K562 (cell line): ENCODE results near the gene IPCEF1. TPM values are rescaled to one million over a fixed set of nuclear protein-coding genes. Genes with fewer than 3 reads are reported as not detected.

Source experiments
- ATAC-seq: fragments of 200-7000 bp; cut with Tn5 transposase; 3 replicates; pipeline ENCODE4 v1.9.1; 2020; ENCODE audit warnings: moderate library complexity
- BruUV-seq: library from RNA; stranded (reverse); fragments of 400-500 nt; replicated peaks from 2 replicates; lab custom pipeline; 2021; lab: Mats Ljungman, UMichigan
- CTCF ChIA-PET: fragments of 300-600 bp; formaldehyde crosslinking; extraction: SDS; loops from one replicate; lab custom pipeline; 2021; ENCODE audit warnings: low intra/inter-chr PET ratio; lab: Yijun Ruan, JAX
- POLR2A ChIA-PET: fragments of 300-600, 350-650 bp; sonication (Branson Sonifier 250); formaldehyde crosslinking; extraction: SDS; loops from one replicate; lab custom pipeline; 2021; ENCODE audit warnings: antibody characterized with exemption, inconsistent platforms; lab: Yijun Ruan, JAX
- DNase-seq, 4 experiments: peaks; one replicate each; pipeline versions ENCODE4 v3.0.0 to v3.0.0-alpha.2; 2011 to 2018; ENCODE audit warnings: low spot score in 3 of 4, mixed read lengths in 3 of 4; ENCODE audit errors: extremely low read depth in 1 of 4
- FAIRE-seq: peaks from 2 replicates; lab custom pipeline; 2011; peaks lifted over from hg19 to GRCh38; lab: Jason Lieb, UNC
- H2AFZ ChIP-seq: 2 replicates; pipeline ENCODE4 v1.6.0; 2011; ENCODE audit warnings: low read depth, low read length, control low read depth, inconsistent platforms
- H3K27ac ChIP-seq: fragments of 200-600 bp; 3 replicates; pipeline ENCODE4 v1.8.0; 2011; ENCODE audit warnings: low read depth, mild to moderate bottlenecking, control low read depth, inconsistent platforms, low read length, moderate library complexity, mixed read lengths; ENCODE audit errors: extremely low read depth
- H3K27me3 ChIP-seq, 2 experiments: fragments of 300-600 bp in 1 of 2; 2 replicates in 1 of 2; 3 replicates in 1 of 2; pipeline versions ENCODE4 v1.6.0 to v1.8.0; 2011; ENCODE audit warnings: inconsistent platforms in 2 of 2, low read length in 2 of 2, mild to moderate bottlenecking in 1 of 2, mixed read lengths in 1 of 2, moderate library complexity in 1 of 2; ENCODE audit not compliant: control insufficient read depth in 2 of 2, insufficient read depth in 2 of 2
- H3K36me3 ChIP-seq: fragments of 300-600 bp; 3 replicates; pipeline ENCODE4 v1.8.0; 2011; ENCODE audit warnings: mild to moderate bottlenecking, low read length, inconsistent platforms; ENCODE audit not compliant: control insufficient read depth, insufficient read depth
- H3K4me1 ChIP-seq, 2 experiments: fragments of 200-600 bp in 1 of 2; replicated peaks in 1 of 2; 2 replicates in 1 of 2; 3 replicates in 1 of 2; pipeline versions ENCODE4 v1.5.1 to v1.8.0; 2011; ENCODE audit warnings: inconsistent platforms in 2 of 2, low read length in 2 of 2, mild to moderate bottlenecking in 1 of 2, mixed read lengths in 1 of 2, moderate library complexity in 1 of 2; ENCODE audit not compliant: control insufficient read depth in 2 of 2, insufficient read depth in 2 of 2
- H3K4me2 ChIP-seq: 2 replicates; pipeline ENCODE4 v1.6.1; 2011; ENCODE audit warnings: low read length, control low read depth, inconsistent platforms, mixed read lengths; ENCODE audit not compliant: insufficient read depth
- H3K4me3 ChIP-seq: fragments of 200-600 bp; sonication (generic), shearing (Covaris generic); 2 replicates; pipeline ENCODE4 v1.5.1; 2016; ENCODE audit warnings: control low read depth, inconsistent platforms
- H3K79me2 ChIP-seq: fragments of 200-600 bp; 3 replicates; pipeline ENCODE4 v1.8.0; 2011; ENCODE audit warnings: low read length, inconsistent platforms; ENCODE audit not compliant: control insufficient read depth, insufficient read depth
- H3K9ac ChIP-seq, 2 experiments: 2 replicates each; pipeline versions ENCODE4 v1.6.0 to v1.6.1; 2011; ENCODE audit warnings: low read depth in 2 of 2, low read length in 2 of 2, control low read depth in 1 of 2, inconsistent platforms in 1 of 2, mild to moderate bottlenecking in 1 of 2, mixed read lengths in 1 of 2; ENCODE audit not compliant: insufficient read depth in 1 of 2
- H3K9me1 ChIP-seq: one replicate; pipeline ENCODE4 v1.6.0; 2011; ENCODE audit warnings: inconsistent platforms, mild to moderate bottlenecking, low read length, moderate library complexity; ENCODE audit not compliant: control insufficient read depth, insufficient read depth
- H3K9me3 ChIP-seq: replicated peaks from 2 replicates; pipeline ENCODE4 v1.5.1; 2011; ENCODE audit warnings: low read depth, low read length, inconsistent platforms; ENCODE audit not compliant: control insufficient read depth, insufficient read depth
- H4K20me1 ChIP-seq: replicated peaks from 2 replicates; pipeline ENCODE4 v1.6.1; 2011; ENCODE audit warnings: low read length, inconsistent platforms, mixed read lengths; ENCODE audit not compliant: control insufficient read depth, insufficient read depth
- CREBBP ChIP-seq: IDR thresholded peaks from one replicate; pipeline ENCODE4 v1.6.1; 2012; ENCODE audit warnings: low read depth, mild to moderate bottlenecking, control low read depth, inconsistent platforms, low read length
- CXXC5 ChIP-seq: fragments of 250-450 bp; sonication (Bioruptor Pico); IDR thresholded peaks from 2 replicates; pipeline ENCODE4 v1.8.0; 2022; ENCODE audit warnings: inconsistent platforms, mild to moderate bottlenecking, moderate library complexity
- GTF2B ChIP-seq: IDR thresholded peaks from 2 replicates; pipeline ENCODE4 v1.6.1; 2011; ENCODE audit not compliant: insufficient read length; ENCODE audit errors: extremely low read depth
- KLF6 ChIP-seq: fragments of 250-450 bp; sonication (Bioruptor Pico); IDR thresholded peaks from 2 replicates; pipeline ENCODE4 v1.4.0; 2020; ENCODE audit warnings: mild to moderate bottlenecking, moderate library complexity, borderline replicate concordance
- LARP7 ChIP-seq: fragments of 450-650 bp; IDR thresholded peaks from 2 replicates; pipeline ENCODE4 v1.6.1; 2016
- MTA2 ChIP-seq: fragments of 450-650 bp; IDR thresholded peaks from 2 replicates; pipeline ENCODE4 v1.6.1; 2016; ENCODE audit warnings: low read depth
- NONO ChIP-seq, 2 experiments: fragments of 200-400 bp in 1 of 2; fragments of 450-650 bp in 1 of 2; formaldehyde crosslinking in 1 of 2; IDR thresholded peaks; 2 replicates each; pipeline ENCODE4 v1.6.1; 2017; ENCODE audit warnings: low read depth in 2 of 2, mild to moderate bottlenecking in 2 of 2, moderate library complexity in 2 of 2, low read length in 1 of 2
- TSC22D4 ChIP-seq: fragments of 450-650 bp; IDR thresholded peaks from 2 replicates; pipeline ENCODE4 v1.6.1; 2016; ENCODE audit warnings: missing genetic modification characterization, missing biosample characterization, control low read depth
- ZNF12 ChIP-seq: sonication (generic); formaldehyde crosslinking; IDR thresholded peaks from 2 replicates; pipeline ENCODE4 v1.4.0; 2020; ENCODE audit warnings: mild to moderate bottlenecking, missing genetic modification reagents
- WGBS: fragments of 100-300 bp; shearing (Covaris generic); methylation state at CpG from one replicate; pipeline ENCODE4 v1.1.6; 2016; ENCODE audit warnings: low coverage, mixed read lengths; ENCODE audit not compliant: insufficient coverage; ENCODE audit errors: missing lambda C conversion rate; 5-methylcytosine and 5-hydroxymethylcytosine counted together
- in situ Hi-C: fragments of 300-500 bp; cut with MboI; formaldehyde crosslinking; loops from 4 replicates; pipeline ENCODE4 v1.15.0; 2018; ENCODE audit warnings: inconsistent platforms, mixed read lengths
- intact Hi-C: fragments of 100-400 bp; cut with micrococcal nuclease; formaldehyde crosslinking; loops from 2 replicates; pipeline ENCODE4 v1.14.2; 2022
- polyA plus RNA-seq, 8 experiments: library from polyadenylated mRNA; depleted of rRNA in 4 of 8; stranded (reverse) in 5 of 8; unstranded in 3 of 8; fragments of >200 nt; fragmentation: Nextera tagmentation in 2 of 8; fragmentation: Illumina TruSeq in 1 of 8; extraction: Ambion mirVana in 2 of 8; extraction: Trizol in 1 of 8; gene quantifications; 2 replicates each; pipeline versions ENCODE4 v1.2.1 to v1.2.3, GENCODE V29; 2011 to 2014; ENCODE audit warnings: inconsistent platforms in 1 of 8, missing spikeins in 1 of 8
- total RNA-seq, 7 experiments: library from RNA; depleted of rRNA in 6 of 7; stranded (reverse); fragments of >200 nt in 6 of 7; fragmentation: Illumina TruSeq in 2 of 7; extraction: Trizol in 2 of 7; gene quantifications; 2 replicates each; pipeline versions ENCODE4 v1.2.1 to v1.2.3, GENCODE V29; 2011 to 2021; ENCODE audit warnings: low replicate concordance in 1 of 7
- TF ChIP-seq, protein P1 (sequence below): fragments of 250-450 bp; sonication (Bioruptor Pico); IDR thresholded peaks from 2 replicates; pipeline ENCODE4 v1.4.0; 2020
- TF ChIP-seq, protein P2 (sequence below): sonication (generic); formaldehyde crosslinking; IDR thresholded peaks from 2 replicates; pipeline ENCODE4 v1.8.0; 2022; ENCODE audit warnings: mild to moderate bottlenecking, missing genetic modification reagents

The IPCEF1 gene
- total and polyA plus RNA-seq, 9 of the 15 experiments (the other 6 are each of a cell fraction or from before 2014, with no cell fraction given) = 0.14 to 0.18 TPM; not detected in 7

- intact Hi-C loops (no loop called here), in situ Hi-C loops (no loop called here)
- Histone ChIP-seq H3K27ac (no peak overlapping the region), H3K4me1 (no peaks in the 10 kb centered on the region), H3K79me2 (no peaks in the 10 kb centered on the region), H3K9me3 (no peaks in the 10 kb centered on the region), H3K4me2 (no peak overlapping the region), H3K36me3 (no peaks in the 10 kb centered on the region), H3K4me3 (no peak overlapping the region), H4K20me1 (no peaks in the 10 kb centered on the region), H3K9ac (no peak overlapping the region), H3K27me3 (no peaks in the 10 kb centered on the region), H3K9me1 (no peaks in the 10 kb centered on the region), H2AFZ (no peak overlapping the region)
- ChIA-PET POLR2A (no interaction called here), CTCF (no interaction called here)
- ATAC-seq (no peak), FAIRE-seq (no peak), DNase-seq (no peak)
- no TSS peak for BruUV-seq
- no peak for TF ChIP-seq MTA2
- TF ChIP-seq LARP7 = no peak
- TF ChIP-seq CREBBP = no peak
- TF ChIP-seq, protein P1, sequence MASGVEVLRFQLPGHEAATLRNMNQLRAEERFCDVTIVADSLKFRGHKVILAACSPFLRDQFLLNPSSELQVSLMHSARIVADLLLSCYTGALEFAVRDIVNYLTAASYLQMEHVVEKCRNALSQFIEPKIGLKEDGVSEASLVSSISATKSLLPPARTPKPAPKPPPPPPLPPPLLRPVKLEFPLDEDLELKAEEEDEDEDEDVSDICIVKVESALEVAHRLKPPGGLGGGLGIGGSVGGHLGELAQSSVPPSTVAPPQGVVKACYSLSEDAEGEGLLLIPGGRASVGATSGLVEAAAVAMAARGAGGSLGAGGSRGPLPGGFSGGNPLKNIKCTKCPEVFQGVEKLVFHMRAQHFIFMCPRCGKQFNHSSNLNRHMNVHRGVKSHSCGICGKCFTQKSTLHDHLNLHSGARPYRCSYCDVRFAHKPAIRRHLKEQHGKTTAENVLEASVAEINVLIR (CRISPR knock-in tag) = no peak
These were observed 168.9 kb downstream of the IPCEF1 start for GRCh38 chr6:154187714-154188113.

DNA sequence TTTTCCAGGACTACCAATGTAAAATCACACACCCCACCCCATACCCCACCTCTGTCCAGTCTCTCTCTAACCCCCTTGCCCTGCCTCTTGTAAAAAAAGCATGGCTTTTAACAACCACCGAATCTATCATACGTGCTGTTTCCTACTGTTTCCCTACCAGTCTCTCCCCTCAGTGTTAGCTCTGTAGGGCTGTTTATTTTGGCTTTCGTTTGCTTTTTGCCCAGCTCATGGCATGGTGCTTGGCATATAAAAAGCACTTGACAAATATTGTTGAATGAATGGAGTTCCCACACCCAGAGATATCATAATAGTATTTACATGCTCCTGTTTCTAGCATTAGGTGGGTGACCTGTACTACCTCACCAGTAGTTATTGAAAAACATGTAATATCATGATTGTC lies 169.4 kb downstream of the IPCEF1 start:
- Histone ChIP-seq H3K79me2 (no peaks in the 10 kb centered on the region), H3K27me3 (no peaks in the 10 kb centered on the region), H3K4me3 (no peak overlapping the region), H4K20me1 (no peaks in the 10 kb centered on the region), H3K4me1 (no peaks in the 10 kb centered on the region), H3K36me3 (no peaks in the 10 kb centered on the region), H3K9ac (no peak overlapping the region), H3K9me1 (no peaks in the 10 kb centered on the region), H3K4me2 (no peak overlapping the region), H2AFZ (no peak overlapping the region), H3K9me3 (no peaks in the 10 kb centered on the region), H3K27ac (no peak overlapping the region)
- BruUV-seq = no TSS peak
- 0% methylated on average over 3 of the region's 3 CpGs for WGBS
- FAIRE-seq = no peak
- ATAC-seq = no peak
- intact Hi-C loops = no loop called here
- in situ Hi-C loops = no loop called here
- ChIA-PET CTCF (no interaction called here), POLR2A (no interaction called here)
- no peak for DNase-seq
- TF ChIP-seq GTF2B = no peak
- no peak for TF ChIP-seq NONO (IDR thresholded peaks at IDR 0.05; ENCODE audit: low read depth in 2 of 2, low read length in 1 of 2)
- no peak for TF ChIP-seq KLF6 (CRISPR knock-in tag)
- TF ChIP-seq CXXC5 = no peak
- TF ChIP-seq ZNF12 (CRISPR knock-in tag) = no peak
- TF ChIP-seq TSC22D4 (tag) = no peak
- TF ChIP-seq, protein P2, sequence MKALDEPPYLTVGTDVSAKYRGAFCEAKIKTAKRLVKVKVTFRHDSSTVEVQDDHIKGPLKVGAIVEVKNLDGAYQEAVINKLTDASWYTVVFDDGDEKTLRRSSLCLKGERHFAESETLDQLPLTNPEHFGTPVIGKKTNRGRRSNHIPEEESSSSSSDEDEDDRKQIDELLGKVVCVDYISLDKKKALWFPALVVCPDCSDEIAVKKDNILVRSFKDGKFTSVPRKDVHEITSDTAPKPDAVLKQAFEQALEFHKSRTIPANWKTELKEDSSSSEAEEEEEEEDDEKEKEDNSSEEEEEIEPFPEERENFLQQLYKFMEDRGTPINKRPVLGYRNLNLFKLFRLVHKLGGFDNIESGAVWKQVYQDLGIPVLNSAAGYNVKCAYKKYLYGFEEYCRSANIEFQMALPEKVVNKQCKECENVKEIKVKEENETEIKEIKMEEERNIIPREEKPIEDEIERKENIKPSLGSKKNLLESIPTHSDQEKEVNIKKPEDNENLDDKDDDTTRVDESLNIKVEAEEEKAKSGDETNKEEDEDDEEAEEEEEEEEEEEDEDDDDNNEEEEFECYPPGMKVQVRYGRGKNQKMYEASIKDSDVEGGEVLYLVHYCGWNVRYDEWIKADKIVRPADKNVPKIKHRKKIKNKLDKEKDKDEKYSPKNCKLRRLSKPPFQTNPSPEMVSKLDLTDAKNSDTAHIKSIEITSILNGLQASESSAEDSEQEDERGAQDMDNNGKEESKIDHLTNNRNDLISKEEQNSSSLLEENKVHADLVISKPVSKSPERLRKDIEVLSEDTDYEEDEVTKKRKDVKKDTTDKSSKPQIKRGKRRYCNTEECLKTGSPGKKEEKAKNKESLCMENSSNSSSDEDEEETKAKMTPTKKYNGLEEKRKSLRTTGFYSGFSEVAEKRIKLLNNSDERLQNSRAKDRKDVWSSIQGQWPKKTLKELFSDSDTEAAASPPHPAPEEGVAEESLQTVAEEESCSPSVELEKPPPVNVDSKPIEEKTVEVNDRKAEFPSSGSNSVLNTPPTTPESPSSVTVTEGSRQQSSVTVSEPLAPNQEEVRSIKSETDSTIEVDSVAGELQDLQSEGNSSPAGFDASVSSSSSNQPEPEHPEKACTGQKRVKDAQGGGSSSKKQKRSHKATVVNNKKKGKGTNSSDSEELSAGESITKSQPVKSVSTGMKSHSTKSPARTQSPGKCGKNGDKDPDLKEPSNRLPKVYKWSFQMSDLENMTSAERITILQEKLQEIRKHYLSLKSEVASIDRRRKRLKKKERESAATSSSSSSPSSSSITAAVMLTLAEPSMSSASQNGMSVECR = no peak
